NK-92 treated with Interleukin-12 subunit alpha and Interleukin-12 subunit beta, amount 100 ng/mL, for 24 hours (cell line): ENCODE measurements around the gene FAM83F.

Source experiments
- DNase-seq: peaks from one replicate; lab custom pipeline; 2025; lab: John Stamatoyannopoulos, UW

The FAM83F gene

GRCh38 chr22:40036126-40036525 lies 41.4 kb downstream of the FAM83F start:
- no peak for DNase-seq

GRCh38 chr22:40036591-40037225 lies 42.0 kb downstream of the FAM83F start:
- peak; percentile 13 for DNase-seq

GRCh38 chr22:40037320-40037719 lies 42.6 kb downstream of the FAM83F start:
- no peak for DNase-seq

GRCh38 chr22:40039482-40040115 lies 44.8 kb downstream of the FAM83F start:
- DNase-seq = no peak

- DNase-seq = no peak
These were observed 46.2 kb downstream of the FAM83F start for GRCh38 chr22:40040927-40041326.

GRCh38 chr22:40041366-40042137 lies 46.8 kb downstream of the FAM83F start:
- DNase-seq = no peak

GRCh38 chr22:40042312-40042711 lies 47.6 kb downstream of the FAM83F start:
- DNase-seq = no peak

- DNase-seq = no peak
These were observed 48.3 kb downstream of the FAM83F start for GRCh38 chr22:40043081-40043480.

- no peak for DNase-seq
These were observed 49.0 kb downstream of the FAM83F start for GRCh38 chr22:40043793-40044101.

- peak; percentile 94 for DNase-seq
These were observed 49.5 kb downstream of the FAM83F start for GRCh38 chr22:40044102-40044869.

GRCh38 chr22:40044870-40045834 lies 50.4 kb downstream of the FAM83F start:
- peak; percentile 47 for DNase-seq

- no peak for DNase-seq
These were observed 51.4 kb downstream of the FAM83F start for GRCh38 chr22:40046126-40046525.

GRCh38 chr22:40050258-40050657 lies 55.5 kb downstream of the FAM83F start:
- DNase-seq = no peak

- DNase-seq = no peak
These were observed 56.6 kb downstream of the FAM83F start for GRCh38 chr22:40051322-40051721.

GRCh38 chr22:40053460-40053859 lies 58.7 kb downstream of the FAM83F start:
- DNase-seq = no peak

GRCh38 chr22:40054486-40054885 lies 59.7 kb downstream of the FAM83F start:
- no peak for DNase-seq

- no peak for DNase-seq
These were observed 60.6 kb downstream of the FAM83F start for GRCh38 chr22:40055143-40055883.

GRCh38 chr22:40056154-40056553 lies 61.4 kb downstream of the FAM83F start:
- no peak for DNase-seq

- DNase-seq = no peak
These were observed 61.8 kb downstream of the FAM83F start for GRCh38 chr22:40056559-40056958.

- no peak for DNase-seq
These were observed 62.9 kb downstream of the FAM83F start for GRCh38 chr22:40057652-40058051.

- DNase-seq = no peak
These were observed 63.5 kb downstream of the FAM83F start for GRCh38 chr22:40058265-40058664.
